Measurements from ENCODE around the gene ZNF668. TPM values are rescaled to one million over a fixed set of nuclear protein-coding genes. Genes with fewer than 3 reads are reported as not detected.

ZNF668 gene
- total and polyA plus RNA-seq, 2 of the 13 experiments (the other 11 are each of a cell fraction or from before 2014, with no cell fraction given), result 3.8 to 9.8 TPM

DNA sequence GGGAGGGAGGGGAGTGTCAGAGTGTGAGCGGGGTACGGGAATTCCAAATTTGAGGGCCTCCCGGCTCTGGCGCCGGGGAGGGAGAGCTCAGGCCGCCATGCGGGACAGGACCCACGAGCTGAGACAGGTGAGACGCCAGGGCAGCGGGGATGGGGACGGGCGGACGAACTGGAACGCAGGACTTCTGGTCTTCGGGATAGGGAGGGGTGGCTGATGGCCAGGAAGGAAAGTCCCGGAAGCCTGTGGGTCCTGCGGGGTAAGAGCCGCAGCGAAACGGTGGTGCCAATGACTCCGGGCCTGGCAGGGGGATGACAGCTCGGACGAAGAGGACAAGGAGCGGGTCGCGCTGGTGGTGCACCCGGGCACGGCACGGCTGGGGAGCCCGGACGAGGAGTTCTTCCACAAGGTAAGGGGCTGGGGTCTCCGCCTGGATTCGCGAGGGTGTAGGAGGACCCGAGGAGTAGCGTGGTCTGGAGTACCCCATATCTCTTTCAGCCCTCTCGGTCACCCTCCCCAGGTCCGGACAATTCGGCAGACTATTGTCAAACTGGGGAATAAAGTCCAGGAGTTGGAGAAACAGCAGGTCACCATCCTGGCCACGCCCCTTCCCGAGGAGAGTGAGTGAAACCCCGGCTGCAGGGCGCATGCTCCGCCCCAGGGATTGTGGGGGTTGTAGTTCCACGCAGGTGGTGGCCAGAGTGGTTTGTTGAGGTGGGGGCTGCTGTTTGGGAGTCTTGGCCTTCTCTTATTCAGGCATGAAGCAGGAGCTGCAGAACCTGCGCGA, 40.1 kb downstream of the ZNF668 start (continued):
- 0 out of 2 replicates have a peak, but pooled peaks have one; percentile 47 for TF ChIP-seq KDM5A (IDR thresholded peaks at IDR 0.05; ENCODE audit: borderline replicate concordance, low read length)
- no peak for TF ChIP-seq NPAS2 (CRISPR knock-in tag; IDR thresholded peaks at IDR 0.05; ENCODE audit: borderline replicate concordance)
- TF ChIP-seq ZSCAN25 (CRISPR knock-in tag; IDR thresholded peaks at IDR 0.05), result 0 out of 2 replicates have a peak, but pooled peaks have one; percentile 12
- TF ChIP-seq ZFP36L1 (CRISPR knock-in tag; IDR thresholded peaks at IDR 0.05), result no peak
- no peak for TF ChIP-seq FOXM1 (CRISPR knock-in tag; IDR thresholded peaks at IDR 0.05)
- TF ChIP-seq ZNF709 (CRISPR knock-in tag; IDR thresholded peaks at IDR 0.05), result peak; percentile 44; the same call in 1 of the 2 replicates
- no peak for TF ChIP-seq MTA1 (CRISPR knock-in tag; IDR thresholded peaks at IDR 0.05; ENCODE audit: borderline replicate concordance)
- no peak; the same call in 1 of the 2 replicates for TF ChIP-seq ARNTL (CRISPR knock-in tag; IDR thresholded peaks at IDR 0.05)
- TF ChIP-seq ZNF652 (CRISPR knock-in tag; IDR thresholded peaks at IDR 0.05; ENCODE audit: borderline replicate concordance, low read depth), result peak; percentile 11; the same call in 1 of the 2 replicates
- TF ChIP-seq SYNCRIP (IDR thresholded peaks at IDR 0.05; ENCODE audit: insufficient read depth, low read depth, low read length), result no peak
- peak; percentile 93 for TF ChIP-seq IKZF4 (CRISPR knock-in tag; IDR thresholded peaks at IDR 0.05; ENCODE audit: borderline replicate concordance, low read depth, not compliant biosample characterization)
- no peak; the same call in 1 of the 2 replicates for TF ChIP-seq TP53 (CRISPR knock-in tag; conservative IDR thresholded peaks at IDR 0.05)
- TF ChIP-seq MATR3 (CRISPR knock-in tag; IDR thresholded peaks at IDR 0.05), result no peak; the same call in 1 of the 2 replicates
- TF ChIP-seq, protein P1, sequence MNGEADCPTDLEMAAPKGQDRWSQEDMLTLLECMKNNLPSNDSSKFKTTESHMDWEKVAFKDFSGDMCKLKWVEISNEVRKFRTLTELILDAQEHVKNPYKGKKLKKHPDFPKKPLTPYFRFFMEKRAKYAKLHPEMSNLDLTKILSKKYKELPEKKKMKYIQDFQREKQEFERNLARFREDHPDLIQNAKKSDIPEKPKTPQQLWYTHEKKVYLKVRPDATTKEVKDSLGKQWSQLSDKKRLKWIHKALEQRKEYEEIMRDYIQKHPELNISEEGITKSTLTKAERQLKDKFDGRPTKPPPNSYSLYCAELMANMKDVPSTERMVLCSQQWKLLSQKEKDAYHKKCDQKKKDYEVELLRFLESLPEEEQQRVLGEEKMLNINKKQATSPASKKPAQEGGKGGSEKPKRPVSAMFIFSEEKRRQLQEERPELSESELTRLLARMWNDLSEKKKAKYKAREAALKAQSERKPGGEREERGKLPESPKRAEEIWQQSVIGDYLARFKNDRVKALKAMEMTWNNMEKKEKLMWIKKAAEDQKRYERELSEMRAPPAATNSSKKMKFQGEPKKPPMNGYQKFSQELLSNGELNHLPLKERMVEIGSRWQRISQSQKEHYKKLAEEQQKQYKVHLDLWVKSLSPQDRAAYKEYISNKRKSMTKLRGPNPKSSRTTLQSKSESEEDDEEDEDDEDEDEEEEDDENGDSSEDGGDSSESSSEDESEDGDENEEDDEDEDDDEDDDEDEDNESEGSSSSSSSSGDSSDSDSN (CRISPR knock-in tag; IDR thresholded peaks at IDR 0.05), result 0 out of 2 replicates have a peak, but pooled peaks have one; percentile 7
- TF ChIP-seq EEA1 (CRISPR knock-in tag; IDR thresholded peaks at IDR 0.05; ENCODE audit: borderline replicate concordance), result no peak
- TF ChIP-seq ZNF737 (CRISPR knock-in tag; IDR thresholded peaks at IDR 0.05; ENCODE audit: borderline replicate concordance), result no peak; the same call in 1 of the 2 replicates
- no peak for TF ChIP-seq ZNF841 (CRISPR knock-in tag; IDR thresholded peaks at IDR 0.05; ENCODE audit: borderline replicate concordance)
- TF ChIP-seq CHCHD3 (CRISPR knock-in tag; IDR thresholded peaks at IDR 0.05), result no peak; the same call in 1 of the 2 replicates
- TF ChIP-seq ZNF546 (CRISPR knock-in tag; conservative IDR thresholded peaks at IDR 0.05), result no peak
- TF ChIP-seq WIZ (CRISPR knock-in tag; IDR thresholded peaks at IDR 0.05), result no peak
- TF ChIP-seq ZSCAN12 (CRISPR knock-in tag; IDR thresholded peaks at IDR 0.05), result 0 out of 2 replicates have a peak, but pooled peaks have one; percentile 35
- no peak for TF ChIP-seq GATA4 (IDR thresholded peaks at IDR 0.05; ENCODE audit: borderline replicate concordance, low read depth)
- TF ChIP-seq ZNF441 (CRISPR knock-in tag; IDR thresholded peaks at IDR 0.05; ENCODE audit: borderline replicate concordance), result peak; percentile 87; the same call in 1 of the 2 replicates
- no peak for TF ChIP-seq RBM22 (optimal IDR thresholded peaks at IDR 0.05; ENCODE audit: low read length)

Data from HepG2 (cell line).